Astrocyte (in vitro differentiated cells and primary cell): Measurements from ENCODE around the gene RPLP1. TPM values are rescaled to one million over a fixed set of nuclear protein-coding genes. Genes with fewer than 3 reads are reported as not detected.
A peak's percentile ranks its signal among the peaks of the same experiment; 100 is the strongest.

Source experiments
- DNase-seq: peaks from one replicate; pipeline ENCODE4 v3.0.0-alpha.2; 2010; ENCODE audit warnings: low read depth
- FAIRE-seq: peaks from 2 replicates; lab custom pipeline; 2011; peaks lifted over from hg19 to GRCh38; lab: Jason Lieb, UNC
- H2AFZ ChIP-seq: 2 replicates; pipeline ENCODE4 v1.6.0; 2012; ENCODE audit warnings: low read depth, low read length, inconsistent platforms
- H3K27ac ChIP-seq: 2 replicates; pipeline ENCODE4 v1.5.1; 2011; ENCODE audit warnings: low read depth, low read length, inconsistent platforms
- H3K27me3 ChIP-seq: 2 replicates; pipeline ENCODE4 v1.6.0; 2011; ENCODE audit warnings: low read length, inconsistent platforms; ENCODE audit not compliant: insufficient read depth
- H3K36me3 ChIP-seq: 2 replicates; pipeline ENCODE4 v1.5.1; 2011; ENCODE audit warnings: low read length, inconsistent platforms; ENCODE audit not compliant: insufficient read depth
- H3K4me1 ChIP-seq: 2 replicates; pipeline ENCODE4 v1.5.1; 2011; ENCODE audit warnings: low read length, inconsistent platforms; ENCODE audit not compliant: insufficient read depth
- H3K4me2 ChIP-seq: 2 replicates; pipeline ENCODE4 v1.6.0; 2012; ENCODE audit warnings: low read length, inconsistent platforms
- H3K4me3 ChIP-seq: 2 replicates; pipeline ENCODE4 v1.5.1; 2011; ENCODE audit warnings: low read depth, mild to moderate bottlenecking, low read length, inconsistent platforms; ENCODE audit not compliant: insufficient read depth
- H3K79me2 ChIP-seq: 2 replicates; pipeline ENCODE4 v1.6.0; 2012; ENCODE audit warnings: mild to moderate bottlenecking, low read length, inconsistent platforms; ENCODE audit not compliant: insufficient read depth
- H3K9ac ChIP-seq: 2 replicates; pipeline ENCODE4 v1.6.0; 2012; ENCODE audit warnings: mild to moderate bottlenecking, low read length, inconsistent platforms
- H3K9me3 ChIP-seq: 2 replicates; pipeline ENCODE4 v1.5.1; 2012; ENCODE audit warnings: low read depth, mild to moderate bottlenecking, low read length, inconsistent platforms; ENCODE audit not compliant: insufficient read depth
- H4K20me1 ChIP-seq: 2 replicates; pipeline ENCODE4 v1.6.0; 2012; ENCODE audit warnings: low read length, inconsistent platforms; ENCODE audit not compliant: insufficient read depth
- H3K27ac Mint-ChIP-seq: one replicate; pipeline ENCODE4 v1.8.0; 2021; ENCODE audit warnings: mild to moderate bottlenecking, mixed read lengths; ENCODE audit not compliant: unreplicated experiment
- H3K27me3 Mint-ChIP-seq: one replicate; pipeline ENCODE4 v1.8.0; 2021; ENCODE audit warnings: low read depth, mixed read lengths; ENCODE audit not compliant: unreplicated experiment
- H3K36me3 Mint-ChIP-seq: one replicate; pipeline ENCODE4 v1.8.0; 2021; ENCODE audit warnings: low read depth, mixed read lengths; ENCODE audit not compliant: unreplicated experiment
- H3K4me1 Mint-ChIP-seq: one replicate; pipeline ENCODE4 v1.8.0; 2021; ENCODE audit warnings: low read depth, mixed read lengths; ENCODE audit not compliant: unreplicated experiment
- H3K4me3 Mint-ChIP-seq: one replicate; pipeline ENCODE4 v1.8.0; 2021; ENCODE audit warnings: mild to moderate bottlenecking, moderate library complexity, mixed read lengths; ENCODE audit not compliant: unreplicated experiment
- H3K9me3 Mint-ChIP-seq: one replicate; pipeline ENCODE4 v1.8.0; 2021; ENCODE audit warnings: mild to moderate bottlenecking, mixed read lengths; ENCODE audit not compliant: unreplicated experiment
- CTCF ChIP-seq: IDR thresholded peaks from 2 replicates; pipeline ENCODE4 v1.5.1; 2011; ENCODE audit warnings: low read depth, mild to moderate bottlenecking, inconsistent platforms, low read length, moderate library complexity; ENCODE audit not compliant: insufficient read depth
- EZH2 ChIP-seq: IDR thresholded peaks from 2 replicates; pipeline ENCODE4 v1.6.1; 2012; ENCODE audit warnings: mild to moderate bottlenecking, low read length, inconsistent platforms; ENCODE audit not compliant: insufficient read depth
- total RNA-seq: library from RNA; stranded (reverse); gene quantifications from 2 replicates; pipeline ENCODE4 v1.2.1, GENCODE V29; 2021

The RPLP1 gene
- total RNA-seq, 1 donor from 2014 or later: 1,465 TPM

- H3K36me3 Mint-ChIP-seq: peaks cover 2% of the 10 kb centered on the region
- Histone ChIP-seq H3K9me3 (no peaks in the 10 kb centered on the region), H3K9ac (no peak overlapping the region), H3K4me2 (peak overlapping the region; percentile 65), H3K79me2 (no peaks in the 10 kb centered on the region), H3K4me3 (no peak overlapping the region), H3K36me3 (no peaks in the 10 kb centered on the region), H2AFZ (no peak overlapping the region), H4K20me1 (no peaks in the 10 kb centered on the region), H3K27ac (no peak overlapping the region), H3K27me3 (no peaks in the 10 kb centered on the region), H3K4me1 (peaks cover 14% of the 10 kb centered on the region)
- peak; percentile 20 for TF ChIP-seq CTCF
- no peak for TF ChIP-seq EZH2
- no peak overlapping the region for H3K27ac Mint-ChIP-seq
- H3K9me3 Mint-ChIP-seq: no peaks in the 10 kb centered on the region
- peaks cover 8% of the 10 kb centered on the region for H3K4me1 Mint-ChIP-seq
- peaks cover 26% of the 10 kb centered on the region for H3K27me3 Mint-ChIP-seq
- DNase-seq (no peak), FAIRE-seq (no peak)
- H3K4me3 Mint-ChIP-seq: no peak overlapping the region
Measured at GRCh38 chr15:69474846-69475455, 22.3 kb downstream of the RPLP1 start.

- peak; percentile 97 for TF ChIP-seq CTCF
- no peak for TF ChIP-seq EZH2
- H4K20me1 ChIP-seq: no peaks in the 10 kb centered on the region
- Mint-ChIP-seq H3K27ac (no peak overlapping the region), H3K36me3 (peaks cover 2% of the 10 kb centered on the region), H3K4me3 (no peak overlapping the region), H3K27me3 (peaks cover 26% of the 10 kb centered on the region), H3K4me1 (peaks cover 7% of the 10 kb centered on the region), H3K9me3 (no peaks in the 10 kb centered on the region)
- H3K9me3 ChIP-seq: no peaks in the 10 kb centered on the region
- H3K79me2 ChIP-seq: no peaks in the 10 kb centered on the region
- H3K27me3 ChIP-seq: no peaks in the 10 kb centered on the region
- DNase-seq (peak; percentile 40), FAIRE-seq (no peak)
- no peak overlapping the region for H3K4me3 ChIP-seq
- H3K27ac ChIP-seq: no peak overlapping the region
- no peak overlapping the region for H3K9ac ChIP-seq
- peaks cover 14% of the 10 kb centered on the region for H3K4me1 ChIP-seq
- no peak overlapping the region for H3K4me2 ChIP-seq
- H2AFZ ChIP-seq: no peak overlapping the region
- no peaks in the 10 kb centered on the region for H3K36me3 ChIP-seq
Measured at GRCh38 chr15:69475769-69476358, 23.2 kb downstream of the RPLP1 start.
